PC-9 (cell line): ENCODE data around the gene PDE4D. TPM values are rescaled to one million over a fixed set of nuclear protein-coding genes. Genes with fewer than 3 reads are reported as not detected.

ENCODE experiments used
- BruUV-seq: library from RNA; stranded (reverse); fragments of 400-500 nt; replicated peaks from 2 replicates; lab custom pipeline; 2021; lab: Mats Ljungman, UMichigan
- CTCF ChIA-PET: fragments of 300-600 bp; sonication (Branson Sonifier 250); formaldehyde crosslinking; loops from one replicate; lab custom pipeline; 2022; ENCODE audit warnings: antibody characterized with exemption; lab: Charles Lee
- POLR2A ChIA-PET: fragments of 300-600 bp; sonication (Branson Sonifier 250); formaldehyde crosslinking; loops from one replicate; lab custom pipeline; 2022; ENCODE audit warnings: antibody characterized with exemption; ENCODE audit not compliant: unreplicated experiment; lab: Charles Lee
- DNase-seq, 2 experiments: peaks; one replicate each; pipeline versions ENCODE4 v3.0.0 to v3.0.0-alpha.2; 2015 to 2022; ENCODE audit warnings: mixed read lengths in 1 of 2
- H2AFZ ChIP-seq: fragments of 200-600 bp; sonication (generic); 2 replicates; pipeline ENCODE4 v1.8.1; 2017; ENCODE audit warnings: antibody characterized with exemption
- H3F3A ChIP-seq: fragments of 200-600 bp; sonication (generic); 2 replicates; pipeline ENCODE4 v1.8.1; 2017; ENCODE audit warnings: antibody characterized with exemption, mild to moderate bottlenecking, low read depth; ENCODE audit not compliant: insufficient read depth
- H3K27ac ChIP-seq: fragments of 200-600 bp; sonication (generic); 2 replicates; pipeline ENCODE4 v1.6.1; 2016; ENCODE audit warnings: mixed run types
- H3K27me3 ChIP-seq: fragments of 200-600 bp; sonication (generic); 2 replicates; pipeline ENCODE4 v1.6.1; 2016; ENCODE audit warnings: low read depth, mixed run types; ENCODE audit not compliant: insufficient read depth
- H3K36me3 ChIP-seq: fragments of 200-600 bp; sonication (generic); 2 replicates; pipeline ENCODE4 v1.6.1; 2016; ENCODE audit warnings: low read depth, mixed run types
- H3K4me1 ChIP-seq: fragments of 200-600 bp; sonication (generic); replicated peaks from 2 replicates; pipeline ENCODE4 v1.6.1; 2016; ENCODE audit warnings: mixed run types; ENCODE audit not compliant: insufficient read depth
- H3K4me2 ChIP-seq: fragments of 200-600 bp; sonication (generic); 2 replicates; pipeline ENCODE4 v1.6.1; 2017; ENCODE audit warnings: mixed run types
- H3K4me3 ChIP-seq: fragments of 200-600 bp; sonication (generic); 2 replicates; pipeline ENCODE4 v1.6.1; 2016; ENCODE audit warnings: mixed run types
- H3K79me2 ChIP-seq: fragments of 200-600 bp; sonication (generic); 2 replicates; pipeline ENCODE4 v1.6.1; 2017; ENCODE audit warnings: low read depth, mixed run types
- H3K9me2 ChIP-seq: fragments of 200-600 bp; sonication (generic); 2 replicates; pipeline ENCODE4 v1.8.1; 2017; ENCODE audit warnings: mild to moderate bottlenecking; ENCODE audit not compliant: insufficient read depth
- H3K9me3 ChIP-seq: fragments of 200-600 bp; sonication (generic); 2 replicates; pipeline ENCODE4 v1.8.1; 2016; ENCODE audit warnings: low read depth; ENCODE audit not compliant: insufficient read depth
- H4K20me1 ChIP-seq: fragments of 200-600 bp; sonication (generic); 2 replicates; pipeline ENCODE4 v1.8.1; 2017; ENCODE audit not compliant: insufficient read depth
- EZH2 ChIP-seq: fragments of 200-600 bp; sonication (generic); IDR thresholded peaks from 2 replicates; pipeline ENCODE4 v1.8.0; 2017; ENCODE audit warnings: antibody characterized with exemption, low read depth
- intact Hi-C: fragments of 100-400 bp; cut with micrococcal nuclease; formaldehyde crosslinking; loops from one replicate; pipeline ENCODE4 v1.10.0; 2022; ENCODE audit not compliant: unreplicated experiment
- total RNA-seq: library from RNA; stranded (reverse); gene quantifications from 2 replicates; pipeline ENCODE4 v1.2.3, GENCODE V29; 2021
- TF ChIP-seq, protein P1 (sequence below): fragments of 200-600 bp; sonication (generic); conservative IDR thresholded peaks from 2 replicates; pipeline ENCODE4 v1.6.1; 2017; ENCODE audit warnings: mixed run types, antibody characterized with exemption, mild to moderate bottlenecking, moderate library complexity

Gene PDE4D
- total RNA-seq, 1 experiment from 2014 or later = 9.8 TPM

DNA sequence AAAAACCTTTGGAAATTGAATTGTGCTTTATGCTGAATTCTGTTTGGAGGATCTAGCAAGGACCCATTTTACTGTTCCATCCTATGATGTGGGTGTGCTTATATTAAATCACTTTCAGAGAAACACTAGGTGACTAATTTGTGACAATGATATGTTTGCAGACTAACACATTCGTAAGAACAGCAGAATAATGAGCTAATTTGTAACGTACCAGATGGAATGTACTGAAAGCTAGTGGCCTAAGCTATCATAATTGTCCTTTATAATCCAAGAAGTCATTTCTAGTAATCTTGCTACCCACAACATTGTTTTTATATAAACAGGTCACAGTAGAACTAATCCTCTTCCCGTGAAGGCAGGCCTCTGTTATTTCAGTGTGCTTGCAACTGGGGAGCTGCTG is 292.5 kb downstream of the PDE4D start:
- DNase-seq = no peak
- BruUV-seq = no TSS peak
- Histone ChIP-seq H3K27me3 (no peaks in the 10 kb centered on the region), H3K4me2 (no peak overlapping the region), H3K4me3 (no peak overlapping the region), H3K27ac (no peak overlapping the region), H3K4me1 (peaks cover 12% of the 10 kb centered on the region), H3K36me3 (no peaks in the 10 kb centered on the region), H3K9me3 (no peaks in the 10 kb centered on the region; the same call in 1 of the 2 replicates), H3K9me2 (no peaks in the 10 kb centered on the region), H4K20me1 (no peaks in the 10 kb centered on the region), H2AFZ (no peak overlapping the region), H3F3A (no peaks in the 10 kb centered on the region), H3K79me2 (0 out of 2 replicates have a peak, but pooled peaks cover 3% of the 10 kb centered on the region)
- ChIA-PET POLR2A (interaction anchor here (0.7 kb wide), 1 partner anchor 8 kb away, joined by 7 read pairs; no protein-coding TSS in a partner anchor), CTCF (no interaction called here)
- no peak for TF ChIP-seq EZH2
- TF ChIP-seq, protein P1, sequence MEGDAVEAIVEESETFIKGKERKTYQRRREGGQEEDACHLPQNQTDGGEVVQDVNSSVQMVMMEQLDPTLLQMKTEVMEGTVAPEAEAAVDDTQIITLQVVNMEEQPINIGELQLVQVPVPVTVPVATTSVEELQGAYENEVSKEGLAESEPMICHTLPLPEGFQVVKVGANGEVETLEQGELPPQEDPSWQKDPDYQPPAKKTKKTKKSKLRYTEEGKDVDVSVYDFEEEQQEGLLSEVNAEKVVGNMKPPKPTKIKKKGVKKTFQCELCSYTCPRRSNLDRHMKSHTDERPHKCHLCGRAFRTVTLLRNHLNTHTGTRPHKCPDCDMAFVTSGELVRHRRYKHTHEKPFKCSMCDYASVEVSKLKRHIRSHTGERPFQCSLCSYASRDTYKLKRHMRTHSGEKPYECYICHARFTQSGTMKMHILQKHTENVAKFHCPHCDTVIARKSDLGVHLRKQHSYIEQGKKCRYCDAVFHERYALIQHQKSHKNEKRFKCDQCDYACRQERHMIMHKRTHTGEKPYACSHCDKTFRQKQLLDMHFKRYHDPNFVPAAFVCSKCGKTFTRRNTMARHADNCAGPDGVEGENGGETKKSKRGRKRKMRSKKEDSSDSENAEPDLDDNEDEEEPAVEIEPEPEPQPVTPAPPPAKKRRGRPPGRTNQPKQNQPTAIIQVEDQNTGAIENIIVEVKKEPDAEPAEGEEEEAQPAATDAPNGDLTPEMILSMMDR = no peak
- intact Hi-C loops = no loop called here

DNA sequence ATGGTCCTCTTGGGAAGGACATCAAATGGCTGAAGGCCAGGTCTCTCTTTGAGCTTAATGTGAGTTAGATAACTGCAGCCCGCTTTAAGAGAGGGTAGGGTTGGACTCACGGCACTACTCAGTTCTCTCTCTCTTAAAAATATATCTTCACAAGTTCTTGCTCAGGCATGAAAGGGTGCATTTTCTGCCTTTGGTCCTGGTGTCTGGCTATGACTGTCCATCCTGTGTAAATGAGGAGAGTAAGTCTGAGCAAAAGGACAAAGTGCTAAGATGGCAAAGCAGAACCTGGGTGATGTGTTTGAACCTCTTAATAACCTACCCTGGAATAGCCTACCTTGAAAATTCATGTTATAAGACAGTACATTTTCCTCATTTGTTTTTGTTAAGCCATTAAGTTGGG is 293.4 kb downstream of the PDE4D start:
- DNase-seq = no peak

DNA sequence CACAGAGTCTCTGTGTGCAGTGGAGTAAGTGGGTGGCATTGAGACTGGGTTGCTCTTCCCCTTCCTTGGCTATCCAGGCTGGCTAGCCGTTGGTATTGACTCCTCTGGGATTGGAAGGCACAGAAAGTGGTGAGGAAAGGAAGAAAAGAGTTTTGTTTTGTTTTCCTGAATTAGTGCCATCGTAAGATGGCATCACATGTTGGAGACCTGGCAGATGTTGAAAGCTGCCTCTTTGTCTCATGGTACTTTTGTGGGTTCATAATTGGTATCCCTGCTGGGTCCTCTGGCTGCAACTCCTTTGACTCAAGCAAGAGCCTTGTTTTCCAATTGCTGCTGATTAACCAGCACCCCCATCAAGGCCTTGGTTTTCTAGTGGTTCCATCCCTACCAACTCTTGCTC is 293.8 kb downstream of the PDE4D start:
- Histone ChIP-seq H3K27me3 (no peaks in the 10 kb centered on the region), H3F3A (no peaks in the 10 kb centered on the region), H4K20me1 (no peaks in the 10 kb centered on the region), H2AFZ (no peak overlapping the region), H3K9me3 (no peaks in the 10 kb centered on the region; the same call in 1 of the 2 replicates), H3K4me1 (peaks cover 12% of the 10 kb centered on the region), H3K4me2 (no peak overlapping the region), H3K36me3 (no peaks in the 10 kb centered on the region), H3K9me2 (no peaks in the 10 kb centered on the region), H3K27ac (no peak overlapping the region), H3K4me3 (no peak overlapping the region), H3K79me2 (0 out of 2 replicates have a peak, but pooled peaks cover 3% of the 10 kb centered on the region)
- BruUV-seq = no TSS peak
- TF ChIP-seq, protein P1 = no peak
- TF ChIP-seq EZH2 = no peak
- CTCF ChIA-PET = no interaction called here
- POLR2A ChIA-PET = no interaction called here
- intact Hi-C loops = no loop called here
- no peak for DNase-seq

More for the DNA sequence above, 293.4 kb downstream of the PDE4D start:
- H3K9me2 ChIP-seq = no peaks in the 10 kb centered on the region
- ChIA-PET POLR2A (interaction anchor here (0.7 kb wide), 1 partner anchor 8 kb away, joined by 7 read pairs; no protein-coding TSS in a partner anchor), CTCF (no interaction called here)
- intact Hi-C loops = no loop called here
- H3F3A ChIP-seq = no peaks in the 10 kb centered on the region
- H3K27ac ChIP-seq = no peak overlapping the region
- H3K27me3 ChIP-seq = no peaks in the 10 kb centered on the region
- no peaks in the 10 kb centered on the region for H3K36me3 ChIP-seq
- no TSS peak for BruUV-seq
- H3K79me2 ChIP-seq = 0 out of 2 replicates have a peak, but pooled peaks cover 3% of the 10 kb centered on the region
- no peak overlapping the region for H3K4me3 ChIP-seq
- TF ChIP-seq, protein P1 = no peak
- no peak for TF ChIP-seq EZH2
- no peak overlapping the region for H2AFZ ChIP-seq
- peaks cover 12% of the 10 kb centered on the region for H3K4me1 ChIP-seq
- H3K4me2 ChIP-seq = no peak overlapping the region
- H4K20me1 ChIP-seq = no peaks in the 10 kb centered on the region
- H3K9me3 ChIP-seq = no peaks in the 10 kb centered on the region; the same call in 1 of the 2 replicates
